BLaER1 (cell line): ENCODE measurements around the gene XIRP2.

ENCODE experiments used
- H3K27ac ChIP-seq: shearing (Covaris generic); formaldehyde crosslinking; 2 replicates; pipeline ENCODE4 v1.8.1; 2022
- H3K27me3 ChIP-seq: shearing (Covaris generic); formaldehyde crosslinking; 2 replicates; pipeline ENCODE4 v1.8.1; 2022
- H3K36me3 ChIP-seq: shearing (Covaris generic); formaldehyde crosslinking; 2 replicates; pipeline ENCODE4 v1.8.1; 2022
- H3K4me1 ChIP-seq: shearing (Covaris generic); formaldehyde crosslinking; 2 replicates; pipeline ENCODE4 v1.8.1; 2022
- H3K4me2 ChIP-seq: shearing (Covaris generic); formaldehyde crosslinking; 2 replicates; pipeline ENCODE4 v1.8.1; 2022
- H3K4me3 ChIP-seq: shearing (Covaris generic); formaldehyde crosslinking; 2 replicates; pipeline ENCODE4 v1.8.1; 2022
- H3K9ac ChIP-seq: shearing (Covaris generic); formaldehyde crosslinking; 2 replicates; pipeline ENCODE4 v1.8.1; 2022
- H3K9me3 ChIP-seq: shearing (Covaris generic); formaldehyde crosslinking; 2 replicates; pipeline ENCODE4 v1.8.1; 2022
- H4K20me1 ChIP-seq: shearing (Covaris generic); formaldehyde crosslinking; 2 replicates; pipeline ENCODE4 v1.8.1; 2022
- Cebpa-rat ChIP-seq: shearing (Covaris generic); IDR thresholded peaks from 2 replicates; pipeline ENCODE4 v1.8.1; 2022

The XIRP2 gene

GRCh38 chr2:166972418-166972817, 84.1 kb downstream of the XIRP2 start:
- H3K27me3 ChIP-seq = no peaks in the 10 kb centered on the region
- TF ChIP-seq Cebpa-rat = no peak

GRCh38 chr2:166984188-166984587, 95.9 kb downstream of the XIRP2 start:
- H3K27ac ChIP-seq = no peak overlapping the region
- no peaks in the 10 kb centered on the region for H3K36me3 ChIP-seq
- peaks cover 15% of the 10 kb centered on the region; the same call in 1 of the 2 replicates for H3K9me3 ChIP-seq
- H3K4me3 ChIP-seq = no peak overlapping the region
- H3K9ac ChIP-seq = no peak overlapping the region
- no peak overlapping the region for H3K4me2 ChIP-seq
- no peaks in the 10 kb centered on the region for H3K4me1 ChIP-seq
- H3K27me3 ChIP-seq = no peaks in the 10 kb centered on the region
- H4K20me1 ChIP-seq = no peaks in the 10 kb centered on the region
- no peak for TF ChIP-seq Cebpa-rat

More at GRCh38 chr2:166972418-166972817, 84.1 kb downstream of the XIRP2 start:
- no peak overlapping the region for H3K27ac ChIP-seq
- H3K4me3 ChIP-seq = no peak overlapping the region
- no peaks in the 10 kb centered on the region for H4K20me1 ChIP-seq
- H3K4me2 ChIP-seq = no peak overlapping the region
- H3K4me1 ChIP-seq = no peaks in the 10 kb centered on the region
- no peak overlapping the region for H3K9ac ChIP-seq
- H3K36me3 ChIP-seq = no peaks in the 10 kb centered on the region
- no peaks in the 10 kb centered on the region for H3K9me3 ChIP-seq

GRCh38 chr2:166984797-166985196, 96.5 kb downstream of the XIRP2 start:
- Histone ChIP-seq H3K4me2 (no peak overlapping the region), H3K9ac (no peak overlapping the region), H3K4me1 (no peaks in the 10 kb centered on the region), H4K20me1 (no peaks in the 10 kb centered on the region), H3K9me3 (peaks cover 15% of the 10 kb centered on the region; the same call in 1 of the 2 replicates), H3K36me3 (no peaks in the 10 kb centered on the region), H3K4me3 (no peak overlapping the region), H3K27me3 (no peaks in the 10 kb centered on the region), H3K27ac (no peak overlapping the region)
- TF ChIP-seq Cebpa-rat = no peak

- no peak overlapping the region for H3K4me3 ChIP-seq
- no peak for TF ChIP-seq Cebpa-rat
- H3K4me2 ChIP-seq = no peak overlapping the region
- no peaks in the 10 kb centered on the region for H3K4me1 ChIP-seq
- H3K27me3 ChIP-seq = no peaks in the 10 kb centered on the region
- H3K27ac ChIP-seq = no peak overlapping the region
- H3K9me3 ChIP-seq = no peaks in the 10 kb centered on the region
- no peak overlapping the region for H3K9ac ChIP-seq
- H3K36me3 ChIP-seq = no peaks in the 10 kb centered on the region
- H4K20me1 ChIP-seq = no peaks in the 10 kb centered on the region
Observed at GRCh38 chr2:166994588-166995336, 106.5 kb downstream of the XIRP2 start.

- H3K27me3 ChIP-seq = no peaks in the 10 kb centered on the region
- no peak overlapping the region for H3K9ac ChIP-seq
- H3K9me3 ChIP-seq = no peaks in the 10 kb centered on the region
- H3K4me3 ChIP-seq = no peak overlapping the region
- H3K27ac ChIP-seq = no peak overlapping the region
- H4K20me1 ChIP-seq = no peaks in the 10 kb centered on the region
- no peak overlapping the region for H3K4me2 ChIP-seq
- no peaks in the 10 kb centered on the region for H3K36me3 ChIP-seq
- no peaks in the 10 kb centered on the region for H3K4me1 ChIP-seq
- no peak for TF ChIP-seq Cebpa-rat
Observed at GRCh38 chr2:166996465-166996864, 108.2 kb downstream of the XIRP2 start.

GRCh38 chr2:167001165-167001564, 112.9 kb downstream of the XIRP2 start:
- H3K9me3 ChIP-seq = no peaks in the 10 kb centered on the region
- no peaks in the 10 kb centered on the region for H4K20me1 ChIP-seq
- H3K27ac ChIP-seq = no peak overlapping the region
- H3K4me1 ChIP-seq = peaks cover 13% of the 10 kb centered on the region
- H3K4me3 ChIP-seq = no peak overlapping the region
- H3K27me3 ChIP-seq = no peaks in the 10 kb centered on the region
- no peaks in the 10 kb centered on the region for H3K36me3 ChIP-seq
- no peak for TF ChIP-seq Cebpa-rat
- no peak overlapping the region for H3K4me2 ChIP-seq
- H3K9ac ChIP-seq = no peak overlapping the region

- Histone ChIP-seq H3K36me3 (no peaks in the 10 kb centered on the region), H3K4me3 (no peak overlapping the region), H3K4me1 (peaks cover 23% of the 10 kb centered on the region), H3K9me3 (no peaks in the 10 kb centered on the region), H3K27me3 (no peaks in the 10 kb centered on the region), H4K20me1 (no peaks in the 10 kb centered on the region), H3K27ac (peak overlapping the region; percentile 79; the same call in 1 of the 2 replicates), H3K9ac (no peak overlapping the region), H3K4me2 (peak overlapping the region; percentile 63)
- no peak for TF ChIP-seq Cebpa-rat
Observed at GRCh38 chr2:167005096-167005495, 116.8 kb downstream of the XIRP2 start.

- H3K27ac ChIP-seq = no peak overlapping the region
- H3K36me3 ChIP-seq = no peaks in the 10 kb centered on the region
Observed at GRCh38 chr2:167013227-167013626, 124.9 kb downstream of the XIRP2 start.

GRCh38 chr2:167015806-167016205, 127.5 kb downstream of the XIRP2 start:
- H3K27ac ChIP-seq = no peak overlapping the region
- no peaks in the 10 kb centered on the region for H3K36me3 ChIP-seq
- no peak overlapping the region for H3K4me3 ChIP-seq
- H3K9me3 ChIP-seq = no peaks in the 10 kb centered on the region
- H3K27me3 ChIP-seq = no peaks in the 10 kb centered on the region
- no peak overlapping the region for H3K9ac ChIP-seq
- H3K4me2 ChIP-seq = no peak overlapping the region
- peaks cover 15% of the 10 kb centered on the region for H3K4me1 ChIP-seq
- no peak for TF ChIP-seq Cebpa-rat
- no peaks in the 10 kb centered on the region for H4K20me1 ChIP-seq

More at GRCh38 chr2:167013227-167013626, 124.9 kb downstream of the XIRP2 start:
- Histone ChIP-seq H3K4me1 (peaks cover 6% of the 10 kb centered on the region), H3K27me3 (no peaks in the 10 kb centered on the region), H3K9me3 (no peaks in the 10 kb centered on the region), H3K9ac (no peak overlapping the region), H4K20me1 (no peaks in the 10 kb centered on the region), H3K4me2 (no peak overlapping the region), H3K4me3 (no peak overlapping the region)
- no peak for TF ChIP-seq Cebpa-rat

GRCh38 chr2:167017021-167017420, 128.7 kb downstream of the XIRP2 start:
- H3K9ac ChIP-seq = no peak overlapping the region
- no peak overlapping the region for H3K4me2 ChIP-seq
- no peaks in the 10 kb centered on the region for H3K9me3 ChIP-seq
- no peak for TF ChIP-seq Cebpa-rat
- H3K36me3 ChIP-seq = no peaks in the 10 kb centered on the region
- no peaks in the 10 kb centered on the region for H4K20me1 ChIP-seq
- peaks cover 15% of the 10 kb centered on the region for H3K4me1 ChIP-seq
- no peaks in the 10 kb centered on the region for H3K27me3 ChIP-seq
- H3K4me3 ChIP-seq = no peak overlapping the region
- H3K27ac ChIP-seq = no peak overlapping the region
